Cortex of kidney (tissue), 1 donor: ENCODE measurements around the gene NBAS.
"Not testable (repeated sequence)": the region's sequence is repeated elsewhere in the genome, so short reads cannot be mapped to it uniquely, and the experiment has no call there.

Experiments used
- DNase-seq: peaks from one replicate; lab custom pipeline; 2025; lab: John Stamatoyannopoulos, UW

Gene NBAS

GRCh38 chr2:15559379-15560139 lies 1.6 kb downstream of the NBAS start:
- no peak for DNase-seq

GRCh38 chr2:15557887-15558311 lies 3.2 kb downstream of the NBAS start:
- no peak for DNase-seq

GRCh38 chr2:15556311-15556930 lies 4.7 kb downstream of the NBAS start:
- no peak for DNase-seq

GRCh38 chr2:15555760-15556193 lies 5.4 kb downstream of the NBAS start:
- no peak for DNase-seq

GRCh38 chr2:15554525-15555218 lies 6.5 kb downstream of the NBAS start:
- no peak for DNase-seq

- no peak for DNase-seq
Observed at GRCh38 chr2:15553951-15554350, 7.2 kb downstream of the NBAS start.

GRCh38 chr2:15553519-15553918 lies 7.6 kb downstream of the NBAS start:
- no peak for DNase-seq

GRCh38 chr2:15548974-15549373 lies 12.2 kb downstream of the NBAS start:
- DNase-seq, result no peak

- DNase-seq, result no peak
Observed at GRCh38 chr2:15547115-15547876, 13.8 kb downstream of the NBAS start.

- no peak for DNase-seq
Observed at GRCh38 chr2:15546297-15547098, 14.6 kb downstream of the NBAS start.

- no peak for DNase-seq
Observed at GRCh38 chr2:15544227-15544626, 16.9 kb downstream of the NBAS start.

- DNase-seq, result no peak
Observed at GRCh38 chr2:15543541-15543940, 17.6 kb downstream of the NBAS start.

GRCh38 chr2:15543053-15543452 lies 18.1 kb downstream of the NBAS start:
- no peak for DNase-seq

- not testable (repeated sequence) for DNase-seq
Observed at GRCh38 chr2:15542269-15542668, 18.9 kb downstream of the NBAS start.

- DNase-seq, result not testable (repeated sequence)
Observed at GRCh38 chr2:15540523-15540922, 20.6 kb downstream of the NBAS start.

- DNase-seq, result no peak
Observed at GRCh38 chr2:15539999-15540398, 21.1 kb downstream of the NBAS start.

GRCh38 chr2:15538792-15539191 lies 22.3 kb downstream of the NBAS start:
- DNase-seq, result no peak

GRCh38 chr2:15533860-15534480 lies 27.2 kb downstream of the NBAS start:
- no peak for DNase-seq

GRCh38 chr2:15532996-15533395 lies 28.1 kb downstream of the NBAS start:
- DNase-seq, result no peak

GRCh38 chr2:15531095-15531854 lies 29.9 kb downstream of the NBAS start:
- no peak for DNase-seq
